Loucy (cell line): ENCODE results near the gene SLC35D3.

Experiments used
- CTCF ChIP-seq: fragments of 200-600 bp; sonication (generic); conservative IDR thresholded peaks from 2 replicates; pipeline ENCODE4 v1.5.1; 2014; ENCODE audit warnings: mild to moderate bottlenecking, antibody characterized with exemption, low read length
- EZH2phosphoT487 ChIP-seq: fragments of 200-600 bp; IDR thresholded peaks from 2 replicates; pipeline ENCODE4 v1.6.1; 2018; ENCODE audit warnings: antibody characterized with exemption, mild to moderate bottlenecking, moderate library complexity, borderline replicate concordance

GRCh38 chr6:136886091-136886490, 36.0 kb upstream of the SLC35D3 start:
- TF ChIP-seq CTCF (no peak), EZH2phosphoT487 (no peak)
